Liver (tissue), 9 donors: ENCODE results near the gene MYADML2. TPM values are rescaled to one million over a fixed set of nuclear protein-coding genes. Genes with fewer than 3 reads are reported as not detected.
"Not testable (repeated sequence)": the region's sequence is repeated elsewhere in the genome, so short reads cannot be mapped to it uniquely, and the experiment has no call there.

Experiments
- DNase-seq: peaks from one replicate; pipeline ENCODE4 v3.0.0-alpha.2; 2017; ENCODE audit warnings: low spot score
- H3K27ac ChIP-seq, 2 donors: one replicate each; pipeline ENCODE4 v1.7.0; 2013; ENCODE audit warnings: inconsistent platforms in 2 of 2, low read length in 2 of 2, control low read depth in 1 of 2, low read depth in 1 of 2, mild to moderate bottlenecking in 1 of 2
- H3K27me3 ChIP-seq, 4 donors: one replicate each; pipeline versions ENCODE4 v1.6.1 to v1.7.0; 2013; ENCODE audit warnings: low read length in 3 of 4, inconsistent platforms in 1 of 4, mild to moderate bottlenecking in 1 of 4, moderate library complexity in 1 of 4; ENCODE audit not compliant: control insufficient read depth in 4 of 4, insufficient read depth in 4 of 4
- H3K36me3 ChIP-seq, 4 donors: one replicate each; pipeline versions ENCODE4 v1.6.1 to v1.7.0; 2013; ENCODE audit warnings: low read length in 3 of 4, mild to moderate bottlenecking in 3 of 4, low read depth in 1 of 4, moderate library complexity in 1 of 4; ENCODE audit not compliant: control insufficient read depth in 4 of 4, insufficient read depth in 3 of 4
- H3K4me1 ChIP-seq, 4 donors: one replicate each; pipeline versions ENCODE4 v1.6.1 to v1.7.0; 2013; ENCODE audit warnings: low read length in 3 of 4, mild to moderate bottlenecking in 3 of 4, moderate library complexity in 1 of 4; ENCODE audit not compliant: control insufficient read depth in 4 of 4, insufficient read depth in 4 of 4
- H3K4me3 ChIP-seq, 3 donors: one replicate each; pipeline versions ENCODE4 v1.6.1 to v1.7.0; 2013; ENCODE audit warnings: low read length in 3 of 3, control low read depth in 1 of 3, low read depth in 1 of 3, mild to moderate bottlenecking in 1 of 3
- H3K9ac ChIP-seq, 2 donors: one replicate each; pipeline ENCODE4 v1.7.0; 2013; ENCODE audit warnings: low read length in 2 of 2, mild to moderate bottlenecking in 2 of 2, moderate library complexity in 2 of 2, control low read depth in 1 of 2, low read depth in 1 of 2
- H3K9me3 ChIP-seq, 4 donors: one replicate each; pipeline versions ENCODE4 v1.6.1 to v1.7.0; 2013; ENCODE audit warnings: low read length in 3 of 4; ENCODE audit not compliant: control insufficient read depth in 4 of 4
- FOXA1 ChIP-seq: IDR thresholded peaks from 2 replicates; pipeline ENCODE4 v1.6.1; 2016; ENCODE audit warnings: antibody characterized with exemption
- FOXA2 ChIP-seq: IDR thresholded peaks from 2 replicates; pipeline ENCODE4 v1.6.1; 2016; ENCODE audit warnings: antibody characterized with exemption
- HNF4A ChIP-seq, 2 donors: conservative IDR thresholded peaks; 2 replicates each; pipeline ENCODE4 v1.6.1; 2016; ENCODE audit warnings: antibody characterized with exemption in 2 of 2, mild to moderate bottlenecking in 2 of 2
- JUND ChIP-seq, 2 donors: IDR thresholded peaks; 2 replicates each; pipeline ENCODE4 v1.6.1; 2016; ENCODE audit warnings: antibody characterized with exemption in 2 of 2
- NR2F2 ChIP-seq: IDR thresholded peaks from 2 replicates; pipeline ENCODE4 v1.6.1; 2016; ENCODE audit warnings: antibody characterized with exemption
- RXRA ChIP-seq, 2 donors: IDR thresholded peaks; 2 replicates each; pipeline ENCODE4 v1.6.1; 2017 to 2018; ENCODE audit warnings: antibody characterized with exemption in 2 of 2, mild to moderate bottlenecking in 1 of 2
- TAF1 ChIP-seq: conservative IDR thresholded peaks from 2 replicates; pipeline ENCODE4 v1.6.1; 2016; ENCODE audit warnings: antibody characterized with exemption, mild to moderate bottlenecking
- YY1 ChIP-seq: IDR thresholded peaks from 2 replicates; pipeline ENCODE4 v1.6.1; 2016; ENCODE audit warnings: antibody characterized with exemption, mild to moderate bottlenecking
- WGBS: extraction: QIAGEN DNeasy Blood & Tissue Kit; methylation state at CpG from one replicate; pipeline ENCODE4 v1.1.7; 2013; 5-methylcytosine and 5-hydroxymethylcytosine counted together
- polyA plus RNA-seq, 2 donors: library from polyadenylated mRNA; stranded (reverse) in 1 of 2; unstranded in 1 of 2; fragments of 200-250 nt in 1 of 2; fragments of >200 nt in 1 of 2; fragmentation: Nextera tagmentation in 1 of 2; extraction: Ambion mirVana in 1 of 2; gene quantifications; one replicate each; pipeline versions ENCODE4 v1.2.1 to v1.2.3, GENCODE V29; 2013 to 2015
- total RNA-seq, 2 donors: library from RNA; depleted of rRNA; stranded (reverse); fragments of >200 nt; gene quantifications; one replicate each; pipeline ENCODE4 v1.2.3, GENCODE V29; 2014
- TF ChIP-seq, protein P1 (sequence below): fragments of 150-350 bp; IDR thresholded peaks from 2 replicates; pipeline ENCODE4 v1.5.1; 2017; ENCODE audit warnings: improper control_type of control experiment, low read depth, low read length; ENCODE audit not compliant: missing input control
- TF ChIP-seq, protein P2 (sequence below): IDR thresholded peaks from 2 replicates; pipeline ENCODE4 v1.6.1; 2016; ENCODE audit warnings: antibody characterized with exemption
- TF ChIP-seq, protein P3 (sequence below): IDR thresholded peaks from 2 replicates; pipeline ENCODE4 v1.6.1; 2016; ENCODE audit warnings: antibody characterized with exemption
- TF ChIP-seq, protein P4 (sequence below): IDR thresholded peaks from 2 replicates; pipeline ENCODE4 v1.6.1; 2016; ENCODE audit warnings: antibody characterized with exemption
- donor health status: healthy.
- donor health status: healthy.
- donor health status: healthy.
- donor health status: healthy.
- donor health status: healthy.

Gene MYADML2
- total and polyA plus RNA-seq, 4 donors: not detected

DNA sequence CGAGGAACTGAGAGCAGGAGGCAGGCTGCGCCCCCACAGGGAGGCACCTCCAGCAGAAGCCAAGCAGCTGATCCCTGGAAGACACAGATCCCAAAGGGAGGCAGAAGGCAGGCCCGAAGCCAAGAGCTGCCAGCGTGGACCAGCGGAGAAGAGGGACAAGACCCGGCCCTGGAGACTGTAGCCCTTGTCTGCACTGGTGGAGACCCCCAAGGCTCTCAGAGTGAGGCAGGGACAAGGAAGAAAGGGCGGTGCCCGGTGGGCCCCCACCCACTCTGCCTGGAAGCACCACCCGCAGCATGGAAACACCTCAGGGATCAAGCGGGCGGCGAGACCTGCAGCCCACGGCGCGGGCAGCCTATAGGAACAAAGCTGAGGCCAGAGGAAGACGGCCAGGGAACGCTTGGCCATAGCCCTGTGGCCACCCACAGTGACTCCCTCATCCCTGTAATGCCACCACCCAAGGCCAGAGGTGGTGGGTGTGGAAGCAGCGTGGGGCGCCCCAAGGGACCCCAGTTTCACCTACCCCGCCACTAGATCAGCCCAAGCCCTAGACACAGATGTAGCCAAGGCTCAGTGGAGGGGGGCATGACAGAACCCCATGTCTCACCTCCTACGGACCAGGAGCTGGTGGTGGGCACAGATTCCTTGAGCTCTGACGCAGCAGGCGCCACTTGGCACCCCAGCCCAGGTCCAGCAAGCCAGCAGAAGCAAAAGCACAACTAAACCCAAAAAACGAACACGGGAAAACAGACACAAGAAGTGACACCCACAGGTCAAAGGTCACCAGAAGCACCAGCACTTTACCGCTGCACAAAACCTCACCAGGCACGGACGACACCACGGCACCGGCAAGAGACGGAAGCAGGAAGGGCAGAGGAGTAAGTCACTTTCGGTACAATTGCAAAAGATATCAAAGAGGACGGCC, 26.2 kb downstream of the MYADML2 start:
- 74% methylated on average over 33 of the region's 33 CpGs for WGBS
- H3K9ac ChIP-seq: no peak overlapping the region
- H3K4me3 ChIP-seq: peak overlapping the region in 1 of 3 donors; percentile 3
- peaks cover 33 to 66% (median 53%) of the 10 kb centered on the region in 4 donors for H3K4me1 ChIP-seq
- no peaks in the 10 kb centered on the region for H3K9me3 ChIP-seq
- DNase-seq: no peak
- H3K36me3 ChIP-seq: peaks cover 0 to 7% (median 4%) of the 10 kb centered on the region in 4 donors
- TF ChIP-seq TAF1 (no peak), NR2F2 (peak; percentile 47), HNF4A (conservative IDR thresholded peaks at IDR 0.05) (peak in 1 of 2 donors; percentile 32)
- no peaks in the 10 kb centered on the region for H3K27me3 ChIP-seq
- H3K27ac ChIP-seq: peak overlapping the region; percentile 59 to 60

DNA sequence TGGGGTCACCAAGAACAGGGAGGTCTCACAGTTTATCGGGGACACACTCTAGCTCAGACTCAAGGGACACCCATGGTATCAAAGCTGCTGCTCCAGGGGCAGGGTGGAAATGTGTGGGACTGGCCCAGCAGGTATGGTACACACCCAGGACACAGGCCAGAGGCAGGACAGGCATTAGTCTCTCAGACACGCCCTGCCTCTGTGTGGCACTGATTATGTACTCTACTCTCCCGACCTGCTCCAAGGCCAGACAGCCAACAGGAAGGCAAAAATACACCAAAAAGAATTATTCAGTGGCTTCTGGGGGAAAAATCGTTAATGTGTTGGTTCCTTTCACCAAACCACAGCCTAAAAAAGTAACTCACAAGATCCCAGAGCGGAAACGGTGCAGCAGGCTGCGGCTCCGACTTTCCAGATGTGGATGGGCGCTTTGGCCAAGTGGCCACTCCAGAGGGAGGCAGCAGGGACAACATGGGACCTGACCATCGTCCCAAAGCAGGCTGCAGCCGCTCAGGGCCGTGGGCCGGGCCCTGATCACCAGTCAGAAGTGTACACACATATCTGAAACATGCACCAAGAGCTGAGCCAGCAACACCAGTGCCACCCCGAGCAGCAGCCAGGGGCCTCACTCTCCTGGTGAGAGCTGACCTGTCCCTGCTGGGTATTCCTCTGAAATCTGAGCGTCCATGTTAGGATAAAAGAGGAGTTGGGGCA, 28.0 kb downstream of the MYADML2 start:
- H3K27ac ChIP-seq: no peak overlapping the region
- H3K4me1 ChIP-seq: peaks cover 21 to 47% (median 37%) of the 10 kb centered on the region in 4 donors
- H3K4me3 ChIP-seq: no peak overlapping the region
- TF ChIP-seq FOXA1: no peak
- no peak for TF ChIP-seq HNF4A (conservative IDR thresholded peaks at IDR 0.05)
- TF ChIP-seq, protein P1, sequence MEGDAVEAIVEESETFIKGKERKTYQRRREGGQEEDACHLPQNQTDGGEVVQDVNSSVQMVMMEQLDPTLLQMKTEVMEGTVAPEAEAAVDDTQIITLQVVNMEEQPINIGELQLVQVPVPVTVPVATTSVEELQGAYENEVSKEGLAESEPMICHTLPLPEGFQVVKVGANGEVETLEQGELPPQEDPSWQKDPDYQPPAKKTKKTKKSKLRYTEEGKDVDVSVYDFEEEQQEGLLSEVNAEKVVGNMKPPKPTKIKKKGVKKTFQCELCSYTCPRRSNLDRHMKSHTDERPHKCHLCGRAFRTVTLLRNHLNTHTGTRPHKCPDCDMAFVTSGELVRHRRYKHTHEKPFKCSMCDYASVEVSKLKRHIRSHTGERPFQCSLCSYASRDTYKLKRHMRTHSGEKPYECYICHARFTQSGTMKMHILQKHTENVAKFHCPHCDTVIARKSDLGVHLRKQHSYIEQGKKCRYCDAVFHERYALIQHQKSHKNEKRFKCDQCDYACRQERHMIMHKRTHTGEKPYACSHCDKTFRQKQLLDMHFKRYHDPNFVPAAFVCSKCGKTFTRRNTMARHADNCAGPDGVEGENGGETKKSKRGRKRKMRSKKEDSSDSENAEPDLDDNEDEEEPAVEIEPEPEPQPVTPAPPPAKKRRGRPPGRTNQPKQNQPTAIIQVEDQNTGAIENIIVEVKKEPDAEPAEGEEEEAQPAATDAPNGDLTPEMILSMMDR: no peak
- TF ChIP-seq JUND (IDR thresholded peaks at IDR 0.05): no peak
- no peak for TF ChIP-seq TAF1
- no peak for TF ChIP-seq YY1
- TF ChIP-seq, protein P2, sequence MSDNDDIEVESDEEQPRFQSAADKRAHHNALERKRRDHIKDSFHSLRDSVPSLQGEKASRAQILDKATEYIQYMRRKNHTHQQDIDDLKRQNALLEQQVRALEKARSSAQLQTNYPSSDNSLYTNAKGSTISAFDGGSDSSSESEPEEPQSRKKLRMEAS: no peak
- TF ChIP-seq, protein P3, sequence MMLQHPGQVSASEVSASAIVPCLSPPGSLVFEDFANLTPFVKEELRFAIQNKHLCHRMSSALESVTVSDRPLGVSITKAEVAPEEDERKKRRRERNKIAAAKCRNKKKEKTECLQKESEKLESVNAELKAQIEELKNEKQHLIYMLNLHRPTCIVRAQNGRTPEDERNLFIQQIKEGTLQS: no peak
- TF ChIP-seq, protein P4, sequence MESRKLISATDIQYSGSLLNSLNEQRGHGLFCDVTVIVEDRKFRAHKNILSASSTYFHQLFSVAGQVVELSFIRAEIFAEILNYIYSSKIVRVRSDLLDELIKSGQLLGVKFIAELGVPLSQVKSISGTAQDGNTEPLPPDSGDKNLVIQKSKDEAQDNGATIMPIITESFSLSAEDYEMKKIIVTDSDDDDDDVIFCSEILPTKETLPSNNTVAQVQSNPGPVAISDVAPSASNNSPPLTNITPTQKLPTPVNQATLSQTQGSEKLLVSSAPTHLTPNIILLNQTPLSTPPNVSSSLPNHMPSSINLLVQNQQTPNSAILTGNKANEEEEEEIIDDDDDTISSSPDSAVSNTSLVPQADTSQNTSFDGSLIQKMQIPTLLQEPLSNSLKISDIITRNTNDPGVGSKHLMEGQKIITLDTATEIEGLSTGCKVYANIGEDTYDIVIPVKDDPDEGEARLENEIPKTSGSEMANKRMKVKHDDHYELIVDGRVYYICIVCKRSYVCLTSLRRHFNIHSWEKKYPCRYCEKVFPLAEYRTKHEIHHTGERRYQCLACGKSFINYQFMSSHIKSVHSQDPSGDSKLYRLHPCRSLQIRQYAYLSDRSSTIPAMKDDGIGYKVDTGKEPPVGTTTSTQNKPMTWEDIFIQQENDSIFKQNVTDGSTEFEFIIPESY: no peak
- no peak for TF ChIP-seq FOXA2
- no peak overlapping the region for H3K9ac ChIP-seq
- H3K9me3 ChIP-seq: no peaks in the 10 kb centered on the region
- DNase-seq: no peak
- peaks cover 9 to 20% (median 14%) of the 10 kb centered on the region in 4 donors for H3K36me3 ChIP-seq
- no peaks in the 10 kb centered on the region for H3K27me3 ChIP-seq
- 82% methylated on average over 15 of the region's 15 CpGs for WGBS

DNA sequence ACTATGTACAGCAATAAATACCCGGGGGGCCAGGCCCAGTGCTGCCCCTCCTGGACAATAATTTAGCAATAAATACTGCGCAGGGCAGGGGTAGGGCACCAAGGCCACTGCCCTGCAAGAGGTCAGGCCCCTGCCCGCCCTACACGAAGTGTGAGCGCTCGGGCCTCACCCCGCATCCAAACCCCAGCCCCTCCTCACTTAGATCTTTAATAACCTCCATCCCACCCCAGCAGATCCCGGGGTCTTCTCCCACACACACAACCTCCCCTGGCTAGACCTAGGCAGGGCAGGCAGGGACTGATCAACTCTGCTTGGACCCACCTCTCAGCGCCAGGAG, 28.7 kb downstream of the MYADML2 start:
- WGBS: 28% methylated on average over 9 of the region's 9 CpGs

More for the DNA sequence above, 28.7 kb downstream of the MYADML2 start:
- Histone ChIP-seq H3K4me1 (peaks cover 21 to 40% (median 31%) of the 10 kb centered on the region in 4 donors), H3K4me3 (peak overlapping the region in 1 of 3 donors; percentile 89), H3K36me3 (peaks cover 16 to 26% (median 19%) of the 10 kb centered on the region in 4 donors), H3K27ac (peak overlapping the region in 1 of 2 donors; percentile 19)
- H3K27me3 ChIP-seq, DNase-seq, H3K9me3 ChIP-seq, H3K9ac ChIP-seq: not testable (repeated sequence)
- peak in 1 of 2 donors; percentile 19 for TF ChIP-seq RXRA (IDR thresholded peaks at IDR 0.05)
